ENCODE measurements around the gene LIN7B. TPM values are rescaled to one million over a fixed set of nuclear protein-coding genes. Genes with fewer than 3 reads are reported as not detected.

The LIN7B gene
- total and polyA plus RNA-seq, 4 donors, result 20.7 to 62.7 (median 40.1) TPM

DNA sequence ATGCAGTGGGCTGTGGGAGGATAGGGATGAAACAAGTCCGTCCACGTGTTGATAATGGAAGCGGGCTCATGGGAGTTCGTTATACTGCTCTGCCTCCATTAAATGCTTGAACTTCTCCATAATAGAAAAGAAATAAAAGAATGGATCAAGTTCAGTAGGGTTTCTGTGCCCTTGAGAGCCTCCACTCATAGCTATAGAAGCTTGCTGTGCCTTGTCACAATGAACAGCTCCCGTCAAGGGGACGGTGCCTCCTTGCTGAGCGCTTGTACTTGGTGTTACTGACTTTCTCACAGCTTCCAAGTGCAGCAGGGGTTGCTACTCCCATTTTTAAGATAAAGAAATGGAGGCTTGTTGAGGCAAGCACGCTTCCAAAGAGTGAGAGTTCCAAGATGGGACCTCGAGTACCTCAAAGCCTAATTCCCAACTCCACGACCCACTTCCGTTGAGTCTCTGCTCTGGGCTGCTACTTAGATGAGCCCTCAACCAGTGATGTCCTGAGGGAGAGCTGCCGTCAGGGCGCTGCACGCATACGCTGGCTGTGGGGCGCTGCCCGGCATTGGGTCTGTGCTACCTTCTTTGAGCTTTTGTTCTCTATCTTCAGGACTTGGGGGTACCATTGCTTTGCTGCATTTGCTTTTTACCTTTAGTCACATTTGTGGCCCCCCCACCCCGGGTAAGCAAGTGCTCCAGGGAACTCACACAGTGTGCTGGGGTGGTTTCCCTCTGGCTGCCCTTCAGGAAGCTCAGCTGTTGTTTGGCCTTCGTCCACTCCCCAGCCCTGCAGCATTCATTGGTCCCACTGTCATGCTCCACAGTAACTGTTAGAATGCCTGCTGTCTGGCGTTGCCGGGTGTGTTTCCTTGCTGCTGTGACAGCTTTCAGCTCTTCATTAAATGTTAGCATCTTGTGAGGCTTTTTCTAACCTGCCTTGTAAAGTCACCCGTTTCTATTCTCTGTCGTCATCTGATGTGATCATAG, 19.4 kb upstream of the LIN7B start:
- Histone ChIP-seq H3K27ac (ENCODE audit: low read depth, low read length) (no peak overlapping the region), H3K36me3 (ENCODE audit: control insufficient read depth, insufficient read depth, low read length) (peaks cover 93% of the 10 kb centered on the region)

DNA sequence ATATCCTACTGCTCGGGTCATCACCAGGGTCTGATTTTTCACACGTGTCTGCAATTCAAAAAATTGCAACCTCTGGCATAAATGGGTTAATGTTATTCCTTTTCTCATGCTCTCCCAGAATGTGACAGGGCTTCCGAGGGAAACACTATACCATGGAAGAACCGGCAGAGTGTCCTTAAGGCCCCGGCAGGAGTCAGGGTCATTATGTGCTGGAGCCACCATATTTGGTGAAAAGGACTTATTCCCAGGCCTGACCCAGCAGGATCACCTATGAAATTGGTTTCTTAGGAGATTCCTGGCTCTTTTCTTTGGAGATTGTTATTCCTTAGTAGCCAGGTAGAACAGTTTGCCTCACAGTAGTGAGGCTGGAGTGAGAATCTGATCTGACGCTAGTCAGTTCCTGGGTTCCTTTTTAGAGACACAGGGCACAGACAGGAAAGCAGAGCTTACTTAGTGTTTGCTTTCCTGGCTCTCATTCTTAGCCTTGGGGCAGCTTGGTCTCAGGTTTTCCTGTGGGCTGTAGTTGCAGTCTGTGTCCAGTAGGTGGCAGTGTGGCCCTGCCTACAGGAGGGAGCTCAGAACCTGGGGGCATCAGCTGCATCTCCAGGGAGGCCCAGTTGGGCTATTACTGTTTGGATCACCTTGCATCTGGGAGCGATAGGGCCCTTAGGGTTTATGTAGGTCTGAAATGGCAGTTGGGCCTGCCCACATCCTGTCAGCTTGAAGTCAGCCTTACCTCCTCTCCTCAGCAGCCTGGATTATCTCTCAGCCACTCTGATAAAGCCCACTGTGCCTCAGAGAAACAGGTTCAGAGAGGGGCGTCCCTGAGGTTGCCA, 16.5 kb upstream of the LIN7B start:
- 60% methylated on average over 5 of the region's 8 CpGs for WGBS (ENCODE audit: insufficient coverage)
- peaks cover 93% of the 10 kb centered on the region for H3K36me3 ChIP-seq (ENCODE audit: control insufficient read depth, insufficient read depth, low read length)
- DNase-seq (ENCODE audit: low read depth in 4 of 6, low spot score in 6 of 6), result peak in 5 of 6 donors; percentile 36 to 88 (median 59)
- H3K4me1 ChIP-seq (ENCODE audit: control insufficient read depth, insufficient read depth, low read length), result peaks cover 4% of the 10 kb centered on the region
- no peaks in the 10 kb centered on the region for H3K27me3 ChIP-seq (ENCODE audit: control insufficient read depth, insufficient read depth, low read length)
- H3K27ac ChIP-seq (ENCODE audit: low read depth, low read length), result no peak overlapping the region
- H3K4me3 ChIP-seq (ENCODE audit: low read depth, low read length), result no peak overlapping the region
- H3K9me3 ChIP-seq (ENCODE audit: control insufficient read depth, insufficient read depth, low read length), result no peaks in the 10 kb centered on the region

More for the DNA sequence above, 19.4 kb upstream of the LIN7B start:
- DNase-seq (ENCODE audit: low read depth in 4 of 6, low spot score in 6 of 6), result no peak
- H3K27me3 ChIP-seq (ENCODE audit: control insufficient read depth, insufficient read depth, low read length), result no peaks in the 10 kb centered on the region
- no peak overlapping the region for H3K4me3 ChIP-seq (ENCODE audit: low read depth, low read length)
- no peaks in the 10 kb centered on the region for H3K9me3 ChIP-seq (ENCODE audit: control insufficient read depth, insufficient read depth, low read length)
- H3K4me1 ChIP-seq (ENCODE audit: control insufficient read depth, insufficient read depth, low read length), result peaks cover 4% of the 10 kb centered on the region
- 81% methylated on average over 12 of the region's 23 CpGs for WGBS (ENCODE audit: insufficient coverage)

DNA sequence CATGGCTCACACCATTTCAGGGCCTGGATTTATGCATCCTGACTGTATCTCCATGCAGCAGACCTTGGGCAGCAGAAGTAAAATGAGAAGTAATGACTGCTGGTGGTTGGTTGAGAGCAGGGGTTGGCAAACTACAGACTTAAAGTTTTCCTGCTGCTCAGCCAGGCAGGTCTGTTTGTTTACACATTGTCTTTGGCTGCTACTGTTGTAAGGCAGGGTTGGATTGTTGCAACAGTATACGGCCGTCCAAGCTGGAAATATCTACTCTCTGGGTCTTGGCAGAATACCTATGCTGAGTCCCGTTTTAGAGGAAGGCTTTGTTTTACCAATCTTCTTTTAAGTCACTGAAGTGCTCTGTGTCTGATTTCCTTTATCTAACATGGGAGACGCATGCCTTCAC, 15.4 kb upstream of the LIN7B start:
- H3K36me3 ChIP-seq (ENCODE audit: control insufficient read depth, insufficient read depth, low read length), result peaks cover 93% of the 10 kb centered on the region
- no peak for DNase-seq (ENCODE audit: low read depth in 4 of 6, low spot score in 6 of 6)
- no peak overlapping the region for H3K27ac ChIP-seq (ENCODE audit: low read depth, low read length)
- no peaks in the 10 kb centered on the region for H3K27me3 ChIP-seq (ENCODE audit: control insufficient read depth, insufficient read depth, low read length)
- no peaks in the 10 kb centered on the region for H3K9me3 ChIP-seq (ENCODE audit: control insufficient read depth, insufficient read depth, low read length)
- 93% methylated on average over 4 of the region's 4 CpGs for whole genome bisulfite sequencing (ENCODE audit: insufficient coverage)
- peaks cover 4% of the 10 kb centered on the region for H3K4me1 ChIP-seq (ENCODE audit: control insufficient read depth, insufficient read depth, low read length)
- no peak overlapping the region for H3K4me3 ChIP-seq (ENCODE audit: low read depth, low read length)

DNA sequence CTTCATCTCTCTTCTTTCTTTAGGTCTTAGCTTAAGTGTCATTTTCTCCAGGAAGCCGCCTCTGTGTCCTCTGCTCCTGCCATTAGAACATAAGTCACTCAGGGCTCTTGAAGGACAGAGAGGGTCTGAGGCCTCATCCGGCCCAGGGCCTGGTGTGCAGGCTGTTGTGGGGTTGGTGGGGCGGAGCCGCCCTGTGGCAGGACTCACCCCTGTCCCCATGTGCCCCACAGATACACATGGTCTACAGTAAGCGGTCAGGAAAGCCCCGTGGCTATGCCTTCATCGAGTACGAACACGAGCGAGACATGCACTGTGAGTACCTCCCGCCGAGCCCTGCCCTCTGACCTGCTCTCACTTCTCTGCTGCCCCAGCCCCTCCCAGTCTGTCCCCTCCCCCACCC, 13.0 kb upstream of the LIN7B start:
- H3K4me3 ChIP-seq (ENCODE audit: low read depth, low read length), result no peak overlapping the region
- no peak for DNase-seq (ENCODE audit: low read depth in 4 of 6, low spot score in 6 of 6)
- 80% methylated on average over 8 of the region's 12 CpGs for WGBS (ENCODE audit: insufficient coverage)

DNA sequence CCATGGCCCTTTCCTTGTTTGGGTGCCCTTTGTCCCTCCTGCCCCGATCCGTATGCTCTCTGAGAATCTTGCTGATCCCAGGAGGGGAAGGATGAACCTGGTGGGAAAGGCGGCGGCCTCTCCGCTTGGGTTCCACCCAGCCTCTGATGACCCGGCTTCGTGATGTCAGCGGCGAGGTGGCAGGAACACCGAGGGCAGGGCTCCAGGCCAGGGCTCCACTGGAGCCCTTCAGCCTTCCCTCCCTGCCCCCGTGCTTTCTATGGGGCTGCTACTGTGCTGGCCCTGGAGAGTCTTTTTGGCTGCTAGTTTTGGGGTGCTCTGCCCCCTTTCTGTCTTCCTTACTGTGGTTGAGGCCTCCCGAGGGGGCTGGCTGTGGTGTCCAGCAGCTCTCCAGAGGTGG, 11.9 kb upstream of the LIN7B start:
- H3K36me3 ChIP-seq (ENCODE audit: control insufficient read depth, insufficient read depth, low read length), result peaks cover 95% of the 10 kb centered on the region
- H3K27ac ChIP-seq (ENCODE audit: low read depth, low read length), result no peak overlapping the region

More for the DNA sequence above, 13.0 kb upstream of the LIN7B start:
- Histone ChIP-seq H3K27ac (ENCODE audit: low read depth, low read length) (no peak overlapping the region), H3K36me3 (ENCODE audit: control insufficient read depth, insufficient read depth, low read length) (peaks cover 95% of the 10 kb centered on the region), H3K9me3 (ENCODE audit: control insufficient read depth, insufficient read depth, low read length) (no peaks in the 10 kb centered on the region), H3K27me3 (ENCODE audit: control insufficient read depth, insufficient read depth, low read length) (no peaks in the 10 kb centered on the region), H3K4me1 (ENCODE audit: control insufficient read depth, insufficient read depth, low read length) (no peaks in the 10 kb centered on the region)

DNA sequence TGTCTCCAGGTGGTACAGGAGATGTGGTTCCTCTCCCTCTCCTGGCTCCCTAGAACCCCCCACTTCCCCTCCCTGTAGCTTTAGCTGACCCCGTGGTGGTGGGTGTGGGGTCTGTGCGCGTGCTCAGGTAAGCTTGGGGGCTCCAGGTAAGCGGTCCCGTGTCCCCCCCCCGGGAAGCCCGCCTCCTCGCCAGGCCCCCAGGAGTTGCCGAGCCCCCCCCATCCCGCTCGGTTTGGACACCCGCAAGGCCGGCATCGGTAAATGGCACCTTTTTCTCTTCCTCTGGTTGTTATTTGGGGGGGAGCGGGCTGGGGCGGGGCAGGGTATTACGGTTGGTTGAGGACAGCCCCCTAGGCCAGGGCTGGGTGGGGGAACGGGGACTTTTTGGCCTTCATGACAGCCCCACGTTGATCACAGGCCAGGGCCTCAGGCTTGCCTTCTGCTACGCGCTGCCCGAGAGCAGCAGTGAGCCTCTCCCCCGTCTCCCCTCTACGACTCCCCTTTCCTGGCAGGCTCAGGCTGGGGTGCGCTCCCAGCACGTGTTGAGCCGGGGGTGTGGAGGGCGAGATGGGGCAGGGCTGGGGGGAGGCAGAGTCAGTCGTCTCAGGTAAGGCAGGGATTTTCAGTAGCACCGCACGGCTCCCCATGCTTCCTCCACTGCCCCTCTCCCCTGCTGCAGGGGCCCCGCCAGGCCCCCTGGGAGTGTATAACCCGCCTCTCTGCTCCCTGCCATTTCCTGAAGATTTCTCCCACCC, 10.7 kb upstream of the LIN7B start:
- Histone ChIP-seq H3K36me3 (ENCODE audit: control insufficient read depth, insufficient read depth, low read length) (peaks cover 98% of the 10 kb centered on the region), H3K27ac (ENCODE audit: low read depth, low read length) (no peak overlapping the region), H3K4me3 (ENCODE audit: low read depth, low read length) (no peak overlapping the region), H3K27me3 (ENCODE audit: control insufficient read depth, insufficient read depth, low read length) (no peaks in the 10 kb centered on the region), H3K4me1 (ENCODE audit: control insufficient read depth, insufficient read depth, low read length) (no peaks in the 10 kb centered on the region), H3K9me3 (ENCODE audit: control insufficient read depth, insufficient read depth, low read length) (no peaks in the 10 kb centered on the region)
- 80% methylated on average over 7 of the region's 33 CpGs for WGBS (ENCODE audit: insufficient coverage)
- no peak for DNase-seq (ENCODE audit: low read depth in 4 of 6, low spot score in 6 of 6)

More for the DNA sequence above, 11.9 kb upstream of the LIN7B start:
- no peaks in the 10 kb centered on the region for H3K9me3 ChIP-seq (ENCODE audit: control insufficient read depth, insufficient read depth, low read length)
- DNase-seq (ENCODE audit: low read depth in 4 of 6, low spot score in 6 of 6), result no peak
- no peaks in the 10 kb centered on the region for H3K4me1 ChIP-seq (ENCODE audit: control insufficient read depth, insufficient read depth, low read length)
- no peak overlapping the region for H3K4me3 ChIP-seq (ENCODE audit: low read depth, low read length)
- H3K27me3 ChIP-seq (ENCODE audit: control insufficient read depth, insufficient read depth, low read length), result no peaks in the 10 kb centered on the region
- WGBS (ENCODE audit: insufficient coverage), result 88% methylated on average over 12 of the region's 12 CpGs

DNA sequence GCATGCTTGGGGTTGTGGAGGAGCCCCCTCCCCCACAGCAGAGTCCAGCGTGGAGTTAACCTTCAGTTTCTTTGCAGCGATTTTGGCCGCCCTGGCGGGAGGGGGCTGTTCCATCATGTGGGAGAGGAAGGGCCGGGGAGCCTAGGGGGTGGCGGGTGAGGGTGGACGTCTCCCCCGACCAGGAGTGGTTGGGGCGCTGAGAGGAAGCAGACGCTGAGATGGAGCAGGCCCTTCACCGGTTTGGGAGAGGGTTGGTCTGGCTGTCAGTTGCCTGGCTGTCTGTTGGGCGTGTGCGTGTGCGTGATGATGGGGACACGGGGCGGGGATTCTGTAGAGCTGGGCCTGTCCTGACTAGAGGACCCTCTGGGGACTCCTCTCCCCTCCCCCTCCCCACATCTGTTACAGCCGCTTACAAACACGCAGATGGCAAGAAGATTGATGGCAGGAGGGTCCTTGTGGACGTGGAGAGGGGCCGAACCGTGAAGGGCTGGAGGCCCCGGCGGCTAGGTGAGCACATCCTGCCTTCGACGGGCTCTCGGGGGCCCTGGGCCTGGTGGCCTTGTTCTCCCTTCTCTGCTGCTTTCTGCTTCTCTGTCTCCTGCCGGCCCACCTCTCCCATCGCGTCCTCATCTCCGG, 9.8 kb upstream of the LIN7B start:
- no peaks in the 10 kb centered on the region for H3K9me3 ChIP-seq (ENCODE audit: control insufficient read depth, insufficient read depth, low read length)
- DNase-seq (ENCODE audit: low read depth in 4 of 6, low spot score in 6 of 6), result peak in 1 of 6 donors; percentile 23
- WGBS (ENCODE audit: insufficient coverage), result 66% methylated on average over 22 of the region's 30 CpGs
- no peak overlapping the region for H3K27ac ChIP-seq (ENCODE audit: low read depth, low read length)
- H3K4me1 ChIP-seq (ENCODE audit: control insufficient read depth, insufficient read depth, low read length), result no peaks in the 10 kb centered on the region
- H3K27me3 ChIP-seq (ENCODE audit: control insufficient read depth, insufficient read depth, low read length), result no peaks in the 10 kb centered on the region
- peaks cover 97% of the 10 kb centered on the region for H3K36me3 ChIP-seq (ENCODE audit: control insufficient read depth, insufficient read depth, low read length)
- H3K4me3 ChIP-seq (ENCODE audit: low read depth, low read length), result no peak overlapping the region

DNA sequence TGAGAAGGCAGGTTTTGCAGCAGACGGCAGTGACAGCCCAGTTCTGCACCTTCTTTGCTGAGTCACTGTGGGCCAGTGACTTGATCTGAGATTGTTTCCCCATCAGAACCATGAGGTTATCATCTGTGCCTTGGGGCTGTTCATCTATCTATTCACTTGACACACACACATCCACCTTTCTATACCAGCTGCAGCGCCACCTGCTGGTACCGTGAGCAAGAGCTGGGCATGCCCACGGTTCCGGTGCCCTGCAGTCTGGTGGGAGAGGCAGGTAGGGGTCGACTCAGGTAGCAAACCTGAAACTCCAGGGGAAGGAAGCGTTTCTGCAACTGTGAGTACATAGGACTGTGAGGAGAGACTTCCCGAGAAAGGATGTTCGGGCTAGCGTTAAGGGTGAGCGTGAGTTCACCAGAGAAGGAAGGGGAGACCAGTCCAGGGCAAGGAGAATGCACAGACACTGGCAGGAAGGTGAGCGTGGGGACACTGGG, 7.5 kb upstream of the LIN7B start:
- H3K27me3 ChIP-seq (ENCODE audit: control insufficient read depth, insufficient read depth, low read length), result no peaks in the 10 kb centered on the region
- H3K4me3 ChIP-seq (ENCODE audit: low read depth, low read length), result no peak overlapping the region
- H3K27ac ChIP-seq (ENCODE audit: low read depth, low read length), result no peak overlapping the region
- H3K36me3 ChIP-seq (ENCODE audit: control insufficient read depth, insufficient read depth, low read length), result peaks cover 79% of the 10 kb centered on the region
- no peaks in the 10 kb centered on the region for H3K9me3 ChIP-seq (ENCODE audit: control insufficient read depth, insufficient read depth, low read length)
- peak in 3 of 6 donors; percentile 22 to 78 (median 60) for DNase-seq (ENCODE audit: low read depth in 4 of 6, low spot score in 6 of 6)
- 84% methylated on average over 9 of the region's 12 CpGs for WGBS (ENCODE audit: insufficient coverage)
- H3K4me1 ChIP-seq (ENCODE audit: control insufficient read depth, insufficient read depth, low read length), result no peaks in the 10 kb centered on the region

All from spinal cord (tissue), 10 donors.